GM12874 (cell line): Measurements from ENCODE around the gene CRABP1.

ENCODE experiments used
- TF ChIP-seq, protein P1 (sequence below): IDR thresholded peaks from 2 replicates; pipeline ENCODE4 v1.5.1; 2011; ENCODE audit warnings: low read depth, mild to moderate bottlenecking, control low read depth, low read length, moderate library complexity; ENCODE audit not compliant: insufficient read depth

Gene CRABP1

DNA sequence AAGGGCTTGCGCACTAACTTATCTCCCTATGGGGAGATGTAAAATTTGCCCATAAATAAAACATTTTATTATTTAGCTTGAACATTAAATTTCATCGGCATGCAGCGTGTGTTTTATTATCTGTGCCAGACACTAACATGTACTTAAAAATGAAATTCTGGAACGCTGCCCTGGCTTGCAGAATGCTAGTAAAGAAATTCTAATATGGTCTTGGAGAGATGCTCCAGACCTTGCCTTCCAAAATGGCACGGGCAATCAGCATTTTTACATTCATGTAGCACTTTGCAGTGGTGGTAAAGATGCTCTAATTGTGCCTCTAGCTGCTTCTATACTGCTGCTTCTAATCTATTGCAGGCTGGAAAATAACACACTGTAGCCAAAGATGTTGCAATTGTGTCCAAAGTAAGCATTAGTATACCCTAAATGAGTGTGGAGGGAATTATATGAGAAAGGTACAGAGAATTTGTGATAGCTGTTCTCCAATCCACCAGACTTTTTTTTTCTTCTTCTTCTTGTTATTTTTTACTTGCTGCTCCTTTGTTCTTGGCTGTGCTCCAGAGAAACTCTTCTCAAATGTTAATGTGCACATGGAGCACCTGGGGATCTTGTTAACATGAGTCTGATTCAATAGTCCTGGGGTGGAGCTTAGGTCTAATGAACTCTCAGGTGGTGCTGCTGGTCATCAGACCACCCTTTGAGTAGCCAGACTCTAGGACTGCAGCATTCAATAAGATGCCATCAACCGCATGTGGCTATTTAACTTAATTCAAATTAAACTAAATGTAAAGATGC, 47.3 kb downstream of the CRABP1 start:
- TF ChIP-seq, protein P1, sequence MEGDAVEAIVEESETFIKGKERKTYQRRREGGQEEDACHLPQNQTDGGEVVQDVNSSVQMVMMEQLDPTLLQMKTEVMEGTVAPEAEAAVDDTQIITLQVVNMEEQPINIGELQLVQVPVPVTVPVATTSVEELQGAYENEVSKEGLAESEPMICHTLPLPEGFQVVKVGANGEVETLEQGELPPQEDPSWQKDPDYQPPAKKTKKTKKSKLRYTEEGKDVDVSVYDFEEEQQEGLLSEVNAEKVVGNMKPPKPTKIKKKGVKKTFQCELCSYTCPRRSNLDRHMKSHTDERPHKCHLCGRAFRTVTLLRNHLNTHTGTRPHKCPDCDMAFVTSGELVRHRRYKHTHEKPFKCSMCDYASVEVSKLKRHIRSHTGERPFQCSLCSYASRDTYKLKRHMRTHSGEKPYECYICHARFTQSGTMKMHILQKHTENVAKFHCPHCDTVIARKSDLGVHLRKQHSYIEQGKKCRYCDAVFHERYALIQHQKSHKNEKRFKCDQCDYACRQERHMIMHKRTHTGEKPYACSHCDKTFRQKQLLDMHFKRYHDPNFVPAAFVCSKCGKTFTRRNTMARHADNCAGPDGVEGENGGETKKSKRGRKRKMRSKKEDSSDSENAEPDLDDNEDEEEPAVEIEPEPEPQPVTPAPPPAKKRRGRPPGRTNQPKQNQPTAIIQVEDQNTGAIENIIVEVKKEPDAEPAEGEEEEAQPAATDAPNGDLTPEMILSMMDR: no peak

DNA sequence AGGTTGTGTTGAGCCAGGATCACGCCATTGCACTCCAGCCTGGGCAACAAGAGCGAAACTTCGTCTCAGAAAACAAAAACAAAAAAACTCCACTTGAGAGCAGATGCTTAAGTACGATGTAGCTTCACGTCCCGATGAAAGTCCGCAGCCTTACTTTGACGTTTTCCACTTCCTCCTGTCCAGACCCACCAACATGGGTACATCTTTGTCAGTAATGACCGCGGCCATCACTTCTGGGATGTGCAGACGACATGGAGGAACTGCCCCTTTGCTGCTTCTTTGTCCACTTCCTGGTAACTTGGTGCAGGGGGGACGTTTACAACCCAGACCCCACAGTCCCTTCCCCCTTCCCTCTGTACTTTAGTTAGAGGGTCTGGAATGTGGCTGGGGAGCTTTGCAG, 48.7 kb downstream of the CRABP1 start:
- TF ChIP-seq, protein P1: no peak

DNA sequence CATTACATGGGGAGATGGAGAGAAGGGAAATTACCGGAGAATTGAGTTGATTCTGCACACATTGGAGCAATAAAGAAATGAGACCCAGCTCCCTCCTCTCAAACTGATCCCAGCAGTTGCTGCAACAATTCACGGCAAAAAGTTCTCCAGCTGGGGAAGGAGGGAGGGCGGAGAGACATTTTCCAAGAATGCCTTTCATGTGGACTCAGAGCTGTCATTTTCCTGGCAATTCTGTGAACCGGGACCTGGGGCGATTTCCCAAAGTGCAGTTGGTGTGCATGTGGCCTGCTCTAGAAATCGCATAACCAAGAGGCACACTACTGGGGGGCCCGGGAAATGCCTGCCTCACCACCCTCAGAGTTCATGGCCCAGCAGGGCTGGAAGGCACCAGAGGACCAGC, 49.2 kb downstream of the CRABP1 start:
- TF ChIP-seq, protein P1: no peak

DNA sequence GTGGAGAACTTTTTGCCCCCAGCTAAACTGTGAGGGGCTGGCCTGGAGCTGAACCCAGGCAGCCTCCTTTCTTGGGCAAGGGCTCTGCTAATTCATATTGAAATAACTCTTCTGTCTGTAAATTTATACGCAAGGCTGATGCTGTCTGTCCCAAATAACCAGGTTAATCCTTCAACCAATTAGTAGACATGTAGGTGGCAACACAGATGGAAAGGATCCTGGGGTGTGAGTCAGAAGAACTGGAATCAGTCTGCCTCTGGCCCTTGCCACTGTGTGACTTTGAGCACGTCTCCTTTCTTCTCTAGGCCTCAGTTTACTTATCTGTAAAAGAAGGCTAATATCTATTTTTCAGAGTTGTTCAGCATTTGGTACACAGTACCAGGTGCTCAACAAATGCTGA, 49.6 kb downstream of the CRABP1 start:
- TF ChIP-seq, protein P1: no peak

DNA sequence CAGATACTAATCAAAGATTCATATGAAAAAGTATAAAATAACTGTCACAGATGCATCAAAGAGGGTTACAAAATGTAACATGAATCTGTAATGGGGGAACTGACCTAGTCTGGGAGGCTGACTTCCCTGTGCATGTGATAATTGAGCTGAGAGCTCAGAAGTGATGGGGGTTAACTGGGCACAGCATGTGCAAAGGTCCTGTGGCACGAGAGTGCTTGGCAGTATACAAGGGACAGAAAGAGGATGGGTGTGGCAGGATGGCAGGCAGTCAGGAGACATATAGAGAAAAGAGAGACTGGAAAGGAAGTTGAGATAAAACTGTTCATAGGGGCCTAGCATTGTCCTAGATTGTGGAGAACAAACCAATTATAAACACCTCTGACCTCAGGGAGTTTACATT, 50.1 kb downstream of the CRABP1 start:
- TF ChIP-seq, protein P1: no peak

DNA sequence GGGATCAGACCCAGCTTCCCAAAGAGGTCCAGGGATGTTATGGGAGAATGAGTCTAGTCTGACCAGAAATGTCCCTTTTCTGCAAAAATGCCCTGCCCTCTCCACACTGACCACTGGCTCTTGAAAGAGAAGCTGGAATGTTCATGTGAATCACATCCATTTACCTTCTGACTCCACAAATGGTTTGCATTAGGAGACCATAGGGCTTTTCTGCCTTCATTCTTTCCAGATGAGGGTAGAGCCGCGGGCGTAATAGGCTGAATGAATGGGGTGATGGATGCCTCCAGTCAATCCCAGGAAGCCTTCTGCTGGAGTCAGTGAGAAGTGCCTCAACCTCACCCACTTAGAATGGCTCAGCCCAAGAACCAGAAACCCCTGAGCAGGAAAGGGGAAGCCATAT, 50.7 kb downstream of the CRABP1 start:
- TF ChIP-seq, protein P1: no peak

DNA sequence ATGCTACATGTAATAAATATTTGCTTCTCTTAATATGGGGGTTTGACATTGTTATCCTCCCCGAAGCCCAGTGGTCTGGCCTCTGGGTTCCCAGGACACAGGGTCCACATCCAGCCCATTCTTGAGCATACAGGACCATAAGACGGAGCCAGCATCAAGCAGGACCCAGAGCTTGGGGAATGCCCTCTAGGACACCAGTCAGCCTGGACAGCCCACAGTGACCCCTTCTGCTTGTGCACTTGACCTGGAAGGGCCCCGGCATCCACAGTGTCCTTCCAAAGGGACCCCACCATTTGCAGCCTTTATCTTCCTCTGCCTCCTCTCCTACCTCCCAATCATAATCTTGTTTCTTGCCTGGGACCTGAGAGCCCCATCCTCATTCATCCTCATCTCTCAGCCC, 51.6 kb downstream of the CRABP1 start:
- TF ChIP-seq, protein P1: no peak

DNA sequence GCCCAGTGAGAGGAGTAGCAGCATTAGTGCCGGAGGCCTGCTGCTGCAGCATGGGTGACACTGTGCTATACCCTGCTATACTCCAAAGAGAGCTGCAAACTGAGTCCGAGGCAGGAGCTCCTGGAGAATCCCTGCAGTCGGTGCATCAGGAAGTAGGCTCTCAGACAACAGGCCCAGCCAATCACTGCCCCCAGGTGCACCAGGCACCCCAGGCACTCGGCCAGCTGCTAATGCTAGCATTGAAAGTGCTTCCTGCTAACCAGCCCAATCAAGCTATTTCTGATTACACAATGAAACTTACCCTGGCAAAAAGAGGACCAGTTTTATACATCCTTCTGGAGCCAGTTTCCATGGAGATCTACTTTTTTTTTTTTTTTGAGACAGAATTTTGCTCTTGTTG, 52.3 kb downstream of the CRABP1 start:
- TF ChIP-seq, protein P1: no peak
